IMR-90 (cell line): ENCODE measurements around the gene CNKSR3. TPM values are rescaled to one million over a fixed set of nuclear protein-coding genes. Genes with fewer than 3 reads are reported as not detected.

ENCODE experiments used
- ATAC-seq: fragments of 200-7000 bp; cut with Tn5 transposase; 2 replicates; pipeline ENCODE4 v1.9.1; 2020; ENCODE audit warnings: low read depth, mild to moderate bottlenecking, moderate library complexity
- BruUV-seq: library from RNA; stranded (reverse); fragments of 400-500 nt; replicated peaks from 2 replicates; lab custom pipeline; 2021; lab: Mats Ljungman, UMichigan
- CTCF ChIA-PET: fragments of 300-600 bp; formaldehyde crosslinking; extraction: SDS; loops from one replicate; lab custom pipeline; 2021; ENCODE audit warnings: antibody characterized with exemption; lab: Yijun Ruan, JAX
- POLR2A ChIA-PET: fragments of 300-600 bp; sonication (Branson Sonifier 250); formaldehyde crosslinking; loops from one replicate; lab custom pipeline; 2022; ENCODE audit warnings: antibody characterized with exemption; ENCODE audit not compliant: unreplicated experiment; lab: Charles Lee
- DNase-seq: peaks from one replicate; pipeline ENCODE4 v3.0.0; 2013
- H2AFZ ChIP-seq: replicated peaks from 2 replicates; pipeline ENCODE3; 2013; ENCODE audit warnings: low read length, mild to moderate bottlenecking; ENCODE audit not compliant: poor library complexity
- H2AK5ac ChIP-seq: 2 replicates; pipeline ENCODE4 v1.6.1; 2013; ENCODE audit warnings: low read depth, low read length, inconsistent platforms
- H2AK9ac ChIP-seq: replicated peaks from 2 replicates; pipeline ENCODE3; 2013; ENCODE audit warnings: mild to moderate bottlenecking, low read depth, low read length, moderate library complexity; ENCODE audit not compliant: poor library complexity
- H2BK120ac ChIP-seq: 2 replicates; pipeline ENCODE4 v1.6.1; 2013; ENCODE audit warnings: low read depth, low read length, inconsistent platforms
- H2BK15ac ChIP-seq: 3 replicates; pipeline ENCODE4 v1.6.1; 2013; ENCODE audit warnings: low read depth, low read length, inconsistent platforms
- H2BK20ac ChIP-seq: 2 replicates; pipeline ENCODE4 v1.6.1; 2013; ENCODE audit warnings: low read depth, mild to moderate bottlenecking, inconsistent platforms, low read length, moderate library complexity
- H2BK5ac ChIP-seq: 2 replicates; pipeline ENCODE4 v1.6.1; 2013; ENCODE audit warnings: mild to moderate bottlenecking, low read depth, low read length, inconsistent platforms; ENCODE audit not compliant: poor library complexity, severe bottlenecking
- H3K14ac ChIP-seq: replicated peaks from 2 replicates; pipeline ENCODE4 v1.6.1; 2013; ENCODE audit warnings: low read depth, low read length, inconsistent platforms
- H3K18ac ChIP-seq: 2 replicates; pipeline ENCODE4 v1.6.1; 2013; ENCODE audit warnings: low read depth, low read length, control low read depth
- H3K23ac ChIP-seq: 2 replicates; pipeline ENCODE4 v1.6.1; 2013; ENCODE audit warnings: low read depth, low read length, inconsistent platforms
- H3K27ac ChIP-seq: 2 replicates; pipeline ENCODE4 v1.5.1; 2013; ENCODE audit warnings: mild to moderate bottlenecking, control low read depth, low read length; ENCODE audit not compliant: insufficient read depth
- H3K27me3 ChIP-seq: 2 replicates; pipeline ENCODE4 v1.6.1; 2013; ENCODE audit warnings: low read length; ENCODE audit not compliant: control insufficient read depth, insufficient read depth
- H3K36me3 ChIP-seq: 2 replicates; pipeline ENCODE4 v1.6.1; 2013; ENCODE audit warnings: low read length, mixed read lengths; ENCODE audit not compliant: control insufficient read depth, insufficient read depth
- H3K4ac ChIP-seq: 2 replicates; pipeline ENCODE4 v1.6.1; 2013; ENCODE audit warnings: low read depth, low read length, inconsistent platforms
- H3K4me1 ChIP-seq: 2 replicates; pipeline ENCODE4 v1.6.1; 2013; ENCODE audit warnings: low read length, mixed read lengths; ENCODE audit not compliant: control insufficient read depth, insufficient read depth
- H3K4me2 ChIP-seq: 2 replicates; pipeline ENCODE4 v1.6.1; 2013; ENCODE audit warnings: low read depth, mild to moderate bottlenecking, control low read depth, low read length, moderate library complexity
- H3K4me3 ChIP-seq: 2 replicates; pipeline ENCODE4 v1.5.1; 2013; ENCODE audit warnings: low read depth, mild to moderate bottlenecking, control low read depth, low read length, moderate library complexity; ENCODE audit not compliant: insufficient read depth
- H3K56ac ChIP-seq: 2 replicates; pipeline ENCODE4 v1.6.1; 2013; ENCODE audit warnings: low read length, inconsistent platforms; ENCODE audit not compliant: insufficient read depth; ENCODE audit errors: extremely low read depth
- H3K79me1 ChIP-seq, 2 experiments: 2 replicates each; pipeline ENCODE4 v1.6.1; 2013; ENCODE audit warnings: low read length in 2 of 2, inconsistent platforms in 1 of 2, low read depth in 1 of 2
- H3K9ac ChIP-seq: 2 replicates; pipeline ENCODE4 v1.6.1; 2013; ENCODE audit warnings: low read depth, low read length, control low read depth
- H3K9me1 ChIP-seq: 2 replicates; pipeline ENCODE4 v1.6.1; 2013; ENCODE audit warnings: low read length, inconsistent platforms; ENCODE audit not compliant: insufficient read depth
- H3K9me3 ChIP-seq: 2 replicates; pipeline ENCODE4 v1.6.1; 2013; ENCODE audit warnings: low read length; ENCODE audit not compliant: control insufficient read depth, insufficient read depth
- H4K20me1 ChIP-seq: 2 replicates; pipeline ENCODE4 v1.6.1; 2013; ENCODE audit warnings: low read length, inconsistent platforms; ENCODE audit not compliant: insufficient read depth
- H4K5ac ChIP-seq: 2 replicates; pipeline ENCODE4 v1.6.1; 2013; ENCODE audit warnings: mild to moderate bottlenecking, low read depth, low read length, control low read depth
- H4K8ac ChIP-seq, 2 experiments: 2 replicates each; pipeline ENCODE4 v1.6.1; 2013; ENCODE audit warnings: low read depth in 2 of 2, low read length in 2 of 2, control low read depth in 1 of 2, inconsistent platforms in 1 of 2
- H4K91ac ChIP-seq: 2 replicates; pipeline ENCODE4 v1.6.1; 2013; ENCODE audit warnings: low read depth, low read length, inconsistent platforms; ENCODE audit not compliant: insufficient read depth
- CEBPB ChIP-seq: IDR thresholded peaks from 2 replicates; pipeline ENCODE4 v1.6.1; 2012; ENCODE audit warnings: low read depth, low read length, improper control_type of control experiment
- CHD1 ChIP-seq: IDR thresholded peaks from 2 replicates; pipeline ENCODE4 v1.6.1; 2012; ENCODE audit warnings: low read depth, low read length, improper control_type of control experiment
- FOS ChIP-seq: fragments of 150-350 bp; IDR thresholded peaks from 2 replicates; pipeline ENCODE4 v1.6.1; 2016; ENCODE audit warnings: low read depth, low read length
- MXI1 ChIP-seq: IDR thresholded peaks from 2 replicates; pipeline ENCODE4 v1.6.1; 2012; ENCODE audit warnings: low read depth, mild to moderate bottlenecking, low read length, moderate library complexity, borderline replicate concordance
- NFE2L2 ChIP-seq: fragments of 150-350 bp; IDR thresholded peaks from 2 replicates; pipeline ENCODE4 v1.6.1; 2016; ENCODE audit warnings: low read depth, mild to moderate bottlenecking, low read length
- POLR2A ChIP-seq: IDR thresholded peaks from 2 replicates; pipeline ENCODE4 v1.6.1; 2012; ENCODE audit warnings: mild to moderate bottlenecking, low read depth, low read length
- RAD21 ChIP-seq: IDR thresholded peaks from 2 replicates; pipeline ENCODE4 v1.6.1; 2012; ENCODE audit warnings: low read length, improper control_type of control experiment
- SMC3 ChIP-seq: fragments of 150-350 bp; IDR thresholded peaks from 2 replicates; pipeline ENCODE4 v1.6.1; 2016; ENCODE audit warnings: low read depth, mild to moderate bottlenecking, antibody characterized with exemption, low read length, moderate library complexity
- WGBS, 2 experiments: methylation state at CpG; one replicate each; pipeline versions ENCODE4 v1.1.5 to v1.1.7; 2013; ENCODE audit warnings: missing lambda C conversion rate in 2 of 2; ENCODE audit not compliant: insufficient read length in 1 of 2; ENCODE audit errors: extremely low coverage in 2 of 2; 5-methylcytosine and 5-hydroxymethylcytosine counted together
- dilution Hi-C: fragments of 300-500 bp; cut with HindIII; formaldehyde crosslinking; loops from one replicate; pipeline ENCODE4 v1.14.3; 2018; ENCODE audit warnings: low sequenced_read_pairs; ENCODE audit not compliant: unreplicated experiment
- in situ Hi-C: fragments of 300-500 bp; cut with MboI; formaldehyde crosslinking; loops from 3 replicates; pipeline ENCODE4 v1.14.3; 2019; ENCODE audit warnings: low sequenced_read_pairs, inconsistent platforms, mixed read lengths
- intact Hi-C: fragments of 100-400 bp; cut with micrococcal nuclease; formaldehyde crosslinking; loops from 2 replicates; pipeline ENCODE4 v1.10.0; 2022
- polyA plus RNA-seq, 3 experiments: library from polyadenylated mRNA; depleted of rRNA; stranded (reverse); fragments of >200 nt; gene quantifications; 2 replicates each; pipeline ENCODE4 v1.2.3, GENCODE V29; 2012; ENCODE audit warnings: low replicate concordance in 1 of 3
- total RNA-seq: library from RNA; depleted of rRNA; stranded (reverse); fragments of >200 nt; gene quantifications from 2 replicates; pipeline ENCODE4 v1.2.3, GENCODE V29; 2012
- TF ChIP-seq, protein P1 (sequence below): fragments of 150-350 bp; IDR thresholded peaks from 2 replicates; pipeline ENCODE4 v1.6.1; 2016; ENCODE audit warnings: low read depth, mild to moderate bottlenecking, low read length, moderate library complexity, borderline replicate concordance
- TF ChIP-seq, protein P2 (sequence below): fragments of 150-350 bp; IDR thresholded peaks from 2 replicates; pipeline ENCODE4 v1.6.1; 2017; ENCODE audit warnings: mild to moderate bottlenecking, antibody characterized with exemption, low read length, low read depth
- TF ChIP-seq, protein P3 (sequence below): conservative IDR thresholded peaks from 2 replicates; pipeline ENCODE4 v1.5.1; 2012; ENCODE audit warnings: mild to moderate bottlenecking, low read depth, low read length, improper control_type of control experiment

The CNKSR3 gene
- total and polyA plus RNA-seq, 2 of the 4 experiments (the other 2 are of a cell fraction) = 6.7 to 15.8 TPM

DNA sequence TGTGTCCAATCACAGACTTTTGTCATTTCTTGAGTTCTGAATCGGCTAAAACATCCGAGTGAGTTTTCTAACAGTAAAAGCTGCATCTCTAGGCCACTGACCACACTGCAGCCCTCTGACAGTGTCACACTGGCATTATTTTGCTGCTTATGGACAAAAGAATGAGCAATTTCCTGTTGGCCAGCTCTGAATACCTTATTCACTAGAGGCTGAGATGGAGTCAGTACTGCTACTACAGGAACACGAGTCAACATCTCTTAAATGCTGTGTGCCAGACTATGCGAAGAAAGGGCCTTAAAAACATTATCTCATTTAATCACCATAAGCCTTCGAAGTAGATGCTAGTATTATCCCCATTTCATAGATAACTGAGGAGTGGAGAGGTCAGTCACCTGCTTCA, 111.4 kb downstream of the CNKSR3 start:
- Histone ChIP-seq H3K9ac (no peak overlapping the region), H3K9me1 (peaks cover 17% of the 10 kb centered on the region; the same call in 1 of the 2 replicates), H3K4ac (peak overlapping the region; percentile 19), H4K5ac (no peak overlapping the region), H2BK5ac (no peak overlapping the region), H2AFZ (no peak overlapping the region), H3K4me3 (no peak overlapping the region), H3K18ac (no peak overlapping the region; the same call in 1 of the 2 replicates), H2AK5ac (no peak overlapping the region), H2BK120ac (peak overlapping the region; percentile 13), H3K36me3 (peaks cover 6% of the 10 kb centered on the region), H4K8ac (peak overlapping the region in 1 of 2 experiments; percentile 1; a peak in 2 of 4 replicates), H3K27me3 (no peaks in the 10 kb centered on the region), H3K4me2 (no peak overlapping the region), H2AK9ac (no peak overlapping the region), H4K20me1 (no peaks in the 10 kb centered on the region), H3K56ac (no peak overlapping the region), H3K23ac (no peak overlapping the region), H3K4me1 (peaks cover 11% of the 10 kb centered on the region), H3K79me1 (peaks cover 4 to 22% of the 10 kb centered on the region in 2 experiments; a peak in 3 of 4 replicates), H2BK15ac (no peak overlapping the region), H3K27ac (no peak overlapping the region), H3K14ac (0 out of 2 replicates have a peak overlapping the region, but pooled peaks have one; percentile 4), H2BK20ac (peak overlapping the region; percentile 72; the same call in 1 of the 2 replicates), H3K9me3 (peaks cover 3% of the 10 kb centered on the region), H4K91ac (0 out of 2 replicates have a peak overlapping the region, but pooled peaks have one; percentile 17)
- no TSS peak for BruUV-seq
- ChIA-PET CTCF (interaction anchor here (0.6 kb wide), 1 partner anchor 36 kb away, joined by 3 read pairs; no protein-coding TSS in a partner anchor), POLR2A (interaction anchor here (0.7 kb wide), 1 partner anchor 80 kb away, joined by 8 read pairs; no protein-coding TSS in a partner anchor)
- 55% methylated on average over 2 of the region's 5 CpGs; no CpG with 5 or more reads in 1 of the 2 experiments for WGBS, 2 experiments
- no peak; the same call in 1 of the 2 replicates for ATAC-seq
- in situ Hi-C loops (no loop called here), dilution Hi-C loops (no loop called here), intact Hi-C loops (no loop called here)
- TF ChIP-seq, protein P1, sequence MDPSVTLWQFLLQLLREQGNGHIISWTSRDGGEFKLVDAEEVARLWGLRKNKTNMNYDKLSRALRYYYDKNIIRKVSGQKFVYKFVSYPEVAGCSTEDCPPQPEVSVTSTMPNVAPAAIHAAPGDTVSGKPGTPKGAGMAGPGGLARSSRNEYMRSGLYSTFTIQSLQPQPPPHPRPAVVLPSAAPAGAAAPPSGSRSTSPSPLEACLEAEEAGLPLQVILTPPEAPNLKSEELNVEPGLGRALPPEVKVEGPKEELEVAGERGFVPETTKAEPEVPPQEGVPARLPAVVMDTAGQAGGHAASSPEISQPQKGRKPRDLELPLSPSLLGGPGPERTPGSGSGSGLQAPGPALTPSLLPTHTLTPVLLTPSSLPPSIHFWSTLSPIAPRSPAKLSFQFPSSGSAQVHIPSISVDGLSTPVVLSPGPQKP = no peak
- TF ChIP-seq CHD1 (no peak), SMC3 (no peak), FOS (no peak), POLR2A (no peak), NFE2L2 (no peak), RAD21 (no peak), MXI1 (no peak), CEBPB (no peak)
- TF ChIP-seq, protein P2, sequence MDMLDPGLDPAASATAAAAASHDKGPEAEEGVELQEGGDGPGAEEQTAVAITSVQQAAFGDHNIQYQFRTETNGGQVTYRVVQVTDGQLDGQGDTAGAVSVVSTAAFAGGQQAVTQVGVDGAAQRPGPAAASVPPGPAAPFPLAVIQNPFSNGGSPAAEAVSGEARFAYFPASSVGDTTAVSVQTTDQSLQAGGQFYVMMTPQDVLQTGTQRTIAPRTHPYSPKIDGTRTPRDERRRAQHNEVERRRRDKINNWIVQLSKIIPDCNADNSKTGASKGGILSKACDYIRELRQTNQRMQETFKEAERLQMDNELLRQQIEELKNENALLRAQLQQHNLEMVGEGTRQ = no peak
- TF ChIP-seq, protein P3, sequence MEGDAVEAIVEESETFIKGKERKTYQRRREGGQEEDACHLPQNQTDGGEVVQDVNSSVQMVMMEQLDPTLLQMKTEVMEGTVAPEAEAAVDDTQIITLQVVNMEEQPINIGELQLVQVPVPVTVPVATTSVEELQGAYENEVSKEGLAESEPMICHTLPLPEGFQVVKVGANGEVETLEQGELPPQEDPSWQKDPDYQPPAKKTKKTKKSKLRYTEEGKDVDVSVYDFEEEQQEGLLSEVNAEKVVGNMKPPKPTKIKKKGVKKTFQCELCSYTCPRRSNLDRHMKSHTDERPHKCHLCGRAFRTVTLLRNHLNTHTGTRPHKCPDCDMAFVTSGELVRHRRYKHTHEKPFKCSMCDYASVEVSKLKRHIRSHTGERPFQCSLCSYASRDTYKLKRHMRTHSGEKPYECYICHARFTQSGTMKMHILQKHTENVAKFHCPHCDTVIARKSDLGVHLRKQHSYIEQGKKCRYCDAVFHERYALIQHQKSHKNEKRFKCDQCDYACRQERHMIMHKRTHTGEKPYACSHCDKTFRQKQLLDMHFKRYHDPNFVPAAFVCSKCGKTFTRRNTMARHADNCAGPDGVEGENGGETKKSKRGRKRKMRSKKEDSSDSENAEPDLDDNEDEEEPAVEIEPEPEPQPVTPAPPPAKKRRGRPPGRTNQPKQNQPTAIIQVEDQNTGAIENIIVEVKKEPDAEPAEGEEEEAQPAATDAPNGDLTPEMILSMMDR = no peak
- DNase-seq = peak; percentile 76
